NCI-H1436 treated with DMSO at 0.1 percent for 48 hours (cell line): ENCODE data around the gene OPN1SW.

ENCODE experiments used
- DNase-seq: peaks from one replicate; lab custom pipeline; 2025; lab: John Stamatoyannopoulos, UW

Gene OPN1SW

DNA sequence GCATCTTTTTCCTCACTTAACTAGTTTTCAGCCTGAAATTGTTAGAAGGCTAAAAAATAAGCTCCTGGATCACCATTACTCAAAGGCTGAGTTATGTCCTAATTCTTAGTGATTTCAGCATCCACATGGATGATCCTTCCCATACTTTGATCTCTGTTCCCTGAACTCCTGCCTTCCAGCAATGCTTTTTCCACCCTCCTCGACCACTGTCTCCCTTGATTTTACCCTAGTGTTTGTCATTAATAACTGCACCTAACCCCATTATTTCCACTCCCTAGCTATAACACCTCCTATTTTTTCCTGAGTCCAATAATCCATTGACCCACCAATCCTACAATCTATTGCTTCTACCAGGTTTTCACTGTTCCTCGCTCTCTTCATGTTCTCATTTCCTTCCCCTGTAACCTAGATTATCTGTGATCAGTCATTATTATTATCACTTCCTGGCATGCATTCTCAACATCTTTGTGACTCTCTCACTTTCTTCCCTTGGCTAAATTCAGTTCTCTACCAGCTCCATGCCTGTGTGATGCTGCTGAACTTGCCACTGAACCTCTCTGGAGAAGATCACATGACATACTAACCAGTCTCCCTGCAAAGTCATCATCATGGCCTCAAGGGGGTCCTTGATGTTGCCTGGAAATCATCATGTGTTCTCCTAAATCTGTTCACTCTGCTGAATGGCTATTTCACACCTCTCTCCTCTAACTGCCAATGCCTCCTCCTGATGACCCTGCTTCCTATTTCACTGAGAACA lies 42.9 kb downstream of the OPN1SW start:
- peak; percentile 23 for DNase-seq

DNA sequence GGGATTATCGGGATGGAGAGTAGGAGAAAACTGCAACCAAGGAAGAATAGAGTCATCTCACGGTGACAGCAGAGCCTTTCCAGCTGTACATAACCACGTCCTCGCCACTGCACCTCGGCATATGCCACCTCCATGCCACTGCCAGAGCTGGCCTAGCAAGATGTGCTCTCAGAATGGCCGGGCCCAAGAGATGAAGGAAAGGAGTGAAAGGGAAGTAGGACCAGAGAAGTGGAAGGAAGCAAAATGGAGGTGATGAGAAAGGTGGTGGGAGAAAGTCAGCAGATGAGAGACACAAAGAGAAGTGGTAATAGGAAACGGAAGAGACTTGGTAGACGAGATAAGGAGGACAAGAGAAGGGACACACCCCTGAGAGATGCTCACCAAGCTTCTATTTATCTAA lies 44.4 kb downstream of the OPN1SW start:
- no peak for DNase-seq

DNA sequence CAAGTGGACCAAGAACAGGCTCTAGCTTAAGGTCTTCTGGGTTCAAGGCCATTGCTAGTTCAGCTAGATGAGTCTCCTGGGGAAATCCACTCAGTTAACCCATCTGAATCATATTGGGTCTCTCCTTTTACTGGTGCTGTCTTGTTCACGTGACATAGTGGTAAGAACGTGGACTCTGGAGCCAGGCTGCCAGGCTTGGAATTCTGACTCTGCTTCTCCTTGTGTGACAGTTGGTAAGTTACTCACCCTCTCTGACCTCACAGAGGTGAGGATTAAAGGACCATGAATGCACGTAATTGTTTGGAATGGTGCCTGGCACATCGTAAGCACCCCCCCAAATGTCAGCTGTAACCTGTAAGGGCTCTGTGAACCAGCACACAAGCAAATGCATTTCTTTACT lies 46.1 kb downstream of the OPN1SW start:
- DNase-seq, result no peak

DNA sequence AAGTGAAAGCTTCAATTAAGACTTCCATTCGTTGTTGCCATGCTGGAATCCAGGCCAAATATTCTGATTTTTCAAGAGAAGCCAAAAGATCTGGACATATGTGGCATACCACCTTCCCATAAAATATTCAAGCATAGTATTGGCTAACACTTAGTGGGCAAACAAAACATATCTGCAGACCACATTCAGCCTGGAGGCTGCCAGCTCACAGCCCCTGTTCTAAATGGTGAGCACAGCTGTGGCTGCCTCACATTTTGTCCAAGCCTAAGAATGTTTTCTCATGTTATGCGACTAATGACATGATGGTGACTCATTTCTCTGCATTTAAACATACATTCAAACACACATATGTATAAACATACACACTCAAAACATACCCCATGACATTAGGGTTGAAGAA lies 47.0 kb downstream of the OPN1SW start:
- no peak for DNase-seq

DNA sequence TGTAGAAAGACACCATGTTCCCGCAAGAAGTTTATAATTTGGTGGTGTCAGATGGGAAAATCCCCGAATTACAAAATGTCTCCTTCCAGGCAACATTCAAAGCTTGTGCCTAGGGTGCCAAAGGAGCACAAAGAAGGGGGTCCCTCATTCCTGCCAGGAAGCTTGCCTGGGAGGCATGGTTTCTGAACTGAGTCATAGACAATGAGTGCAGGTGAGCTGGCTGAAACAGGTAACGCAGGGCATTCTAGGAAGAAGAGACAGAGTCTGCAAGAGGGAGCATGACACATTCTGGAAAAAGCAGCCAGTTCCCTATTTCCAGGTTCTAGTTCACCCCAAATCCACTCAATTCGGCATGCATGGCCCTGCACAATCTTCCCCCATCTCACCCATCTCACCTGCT lies 48.4 kb downstream of the OPN1SW start:
- DNase-seq, result no peak

DNA sequence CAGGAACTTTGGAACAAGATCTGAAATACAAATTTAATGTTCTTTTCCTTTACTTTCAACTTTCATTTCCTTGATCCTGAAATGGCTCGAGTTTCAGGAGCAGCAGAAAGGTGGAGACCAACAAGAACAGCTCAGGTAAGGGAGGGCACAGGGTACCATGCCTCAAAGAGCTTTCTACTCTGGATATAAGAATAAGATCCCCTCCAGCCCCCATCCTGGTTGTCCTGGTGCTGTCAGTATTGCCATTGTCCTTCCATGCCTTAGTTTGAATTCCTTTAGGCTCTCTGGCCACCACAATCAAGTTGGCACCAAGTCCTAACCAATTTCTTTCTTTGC lies 48.9 kb downstream of the OPN1SW start:
- DNase-seq, result no peak

DNA sequence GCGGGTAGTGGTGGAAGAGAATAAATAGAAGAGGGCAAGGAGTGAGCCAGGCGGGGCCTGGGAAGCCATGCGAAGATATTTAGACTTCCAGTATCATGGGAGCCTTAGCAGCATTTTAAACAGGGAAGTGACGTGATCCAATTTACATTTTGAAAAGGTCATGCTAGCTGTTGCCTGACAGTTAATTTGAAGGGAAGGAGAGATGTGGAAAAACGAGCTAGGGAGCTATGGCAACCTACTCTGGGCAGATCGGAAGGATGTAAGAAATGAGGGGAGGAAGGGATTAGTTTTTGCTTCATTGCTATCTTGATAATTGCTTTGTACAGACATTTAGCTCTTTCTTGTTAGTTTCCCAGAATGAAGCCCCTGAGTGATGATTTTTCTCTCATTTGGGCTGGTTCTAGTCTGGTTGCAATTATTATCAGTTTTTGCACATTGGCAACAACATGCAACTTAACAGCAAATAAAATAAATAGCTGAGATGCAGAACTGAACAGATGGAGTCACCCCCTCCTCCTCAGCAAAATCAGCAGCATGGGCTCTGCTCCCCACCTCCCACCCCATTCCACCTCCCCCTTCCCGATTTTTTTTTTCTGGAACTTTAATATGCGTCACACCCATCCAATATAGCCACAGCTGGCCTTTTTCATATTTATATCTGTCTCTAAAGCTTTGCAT lies 49.4 kb downstream of the OPN1SW start:
- no peak for DNase-seq

DNA sequence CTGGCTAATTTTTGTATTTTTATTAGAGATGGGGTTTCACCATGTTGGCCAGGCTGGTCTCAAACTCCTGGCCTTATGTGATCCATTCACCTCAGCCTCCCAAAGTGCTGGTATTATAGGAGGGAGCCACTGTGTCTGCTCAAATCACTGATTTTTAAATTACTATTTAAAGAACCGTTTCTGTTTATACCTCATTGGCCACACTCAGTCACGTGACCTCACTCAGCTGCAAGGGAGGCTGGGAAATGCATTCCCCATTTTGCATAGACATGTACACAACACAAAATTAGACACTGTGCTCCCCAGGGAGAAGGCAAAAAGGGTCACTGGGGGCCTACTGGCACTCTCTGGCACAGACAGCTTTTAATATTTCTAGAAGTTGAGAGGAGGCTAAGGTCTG lies 50.1 kb downstream of the OPN1SW start:
- DNase-seq, result no peak

DNA sequence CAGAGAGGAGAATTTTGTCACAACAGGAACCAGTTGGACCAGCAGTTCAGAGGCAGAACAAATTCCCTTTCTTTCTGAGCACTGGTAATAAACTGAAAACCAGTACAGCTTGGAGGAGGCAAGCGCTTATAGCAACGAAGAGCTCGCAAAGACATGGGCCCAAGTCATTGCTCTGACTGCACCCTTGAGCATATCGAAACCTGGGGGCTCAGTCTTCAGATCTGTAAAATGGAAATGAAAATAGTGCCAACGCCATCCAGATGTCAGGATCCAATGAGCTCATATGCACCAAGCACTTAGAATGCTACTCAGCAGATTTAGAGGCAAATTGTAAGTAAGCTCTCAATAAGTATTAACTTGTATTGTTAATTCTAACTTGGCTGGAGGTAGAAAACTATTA lies 50.9 kb downstream of the OPN1SW start:
- no peak for DNase-seq
